K562 (cell line): ENCODE data around the gene KCP. TPM values are rescaled to one million over a fixed set of nuclear protein-coding genes. Genes with fewer than 3 reads are reported as not detected.

Source experiments
- BMI1 ChIP-seq: fragments of 150-350 bp; IDR thresholded peaks from 2 replicates; pipeline ENCODE4 v1.6.1; 2014; ENCODE audit warnings: low read length
- DDX20 ChIP-seq: fragments of 450-650 bp; IDR thresholded peaks from 2 replicates; pipeline ENCODE4 v1.6.1; 2016; ENCODE audit warnings: missing genetic modification characterization, low read depth, mild to moderate bottlenecking, missing compliant biosample characterization, moderate library complexity
- ERF ChIP-seq: fragments of 450-650 bp; formaldehyde crosslinking; IDR thresholded peaks from 2 replicates; pipeline ENCODE4 v1.4.0; 2020; ENCODE audit warnings: mild to moderate bottlenecking, mixed read lengths
- JUND ChIP-seq, 2 experiments: IDR thresholded peaks; 2 replicates in 1 of 2; 3 replicates in 1 of 2; pipeline ENCODE4 v1.6.1; 2011; ENCODE audit warnings: borderline replicate concordance in 2 of 2, low read depth in 2 of 2, low read length in 2 of 2, improper control_type of control experiment in 1 of 2, missing biosample characterization in 1 of 2, missing genetic modification characterization in 1 of 2, missing genetic modification reagents in 1 of 2
- MAFG ChIP-seq: fragments of 450-650 bp; conservative IDR thresholded peaks from 2 replicates; pipeline ENCODE4 v1.6.1; 2016; ENCODE audit warnings: missing genetic modification characterization, missing compliant biosample characterization
- POLR2AphosphoS2 ChIP-seq: IDR thresholded peaks from 2 replicates; pipeline ENCODE4 v1.6.1; 2012; ENCODE audit warnings: low read length, improper control_type of control experiment
- POLR3A ChIP-seq: IDR thresholded peaks from 2 replicates; pipeline ENCODE4 v1.6.1; 2011; ENCODE audit warnings: borderline replicate concordance, mild to moderate bottlenecking, moderate library complexity; ENCODE audit not compliant: insufficient read length, insufficient read depth; ENCODE audit errors: extremely low read depth
- RERE ChIP-seq: sonication (generic); formaldehyde crosslinking; IDR thresholded peaks from 2 replicates; pipeline ENCODE4 v1.8.0; 2023; ENCODE audit warnings: missing genetic modification reagents, mild to moderate bottlenecking, borderline replicate concordance
- SAP30 ChIP-seq: fragments of 200-600 bp; sonication (generic); IDR thresholded peaks from 2 replicates; pipeline ENCODE4 v1.6.1; 2012; ENCODE audit warnings: borderline replicate concordance, low read depth, mild to moderate bottlenecking, moderate library complexity, low read length, control low read depth, inconsistent platforms; ENCODE audit not compliant: insufficient read depth, poor library complexity, severe bottlenecking
- ZNF592 ChIP-seq: fragments of 450-650 bp; IDR thresholded peaks from 2 replicates; pipeline ENCODE4 v1.6.1; 2017; ENCODE audit warnings: antibody characterized with exemption, mild to moderate bottlenecking
- polyA plus RNA-seq, 8 experiments: library from polyadenylated mRNA; depleted of rRNA in 4 of 8; stranded (reverse) in 5 of 8; unstranded in 3 of 8; fragments of >200 nt; fragmentation: Nextera tagmentation in 2 of 8; fragmentation: Illumina TruSeq in 1 of 8; extraction: Ambion mirVana in 2 of 8; extraction: Trizol in 1 of 8; gene quantifications; 2 replicates each; pipeline versions ENCODE4 v1.2.1 to v1.2.3, GENCODE V29; 2011 to 2014; ENCODE audit warnings: inconsistent platforms in 1 of 8, missing spikeins in 1 of 8
- total RNA-seq, 7 experiments: library from RNA; depleted of rRNA in 6 of 7; stranded (reverse); fragments of >200 nt in 6 of 7; fragmentation: Illumina TruSeq in 2 of 7; extraction: Trizol in 2 of 7; gene quantifications; 2 replicates each; pipeline versions ENCODE4 v1.2.1 to v1.2.3, GENCODE V29; 2011 to 2021; ENCODE audit warnings: low replicate concordance in 1 of 7
- TF ChIP-seq, protein P1 (sequence below): sonication (generic); formaldehyde crosslinking; IDR thresholded peaks from 2 replicates; pipeline ENCODE4 v1.8.1; 2023; ENCODE audit warnings: mild to moderate bottlenecking, missing genetic modification reagents
- TF ChIP-seq, protein P2 (sequence below): fragments of 450-650 bp; formaldehyde crosslinking; IDR thresholded peaks from 2 replicates; pipeline ENCODE4 v1.4.0; 2022; ENCODE audit warnings: missing genetic modification characterization

KCP gene
- total and polyA plus RNA-seq, 9 of the 15 experiments (the other 6 are each of a cell fraction or from before 2014, with no cell fraction given), result 0.06 to 0.17 (median 0.12) TPM; not detected in 3

GRCh38 chr7:128859232-128860157 is 51.0 kb downstream of the KCP start (continued):
- TF ChIP-seq ZNF592 (no peak), BMI1 (no peak), POLR2AphosphoS2 (no peak), POLR3A (no peak), SAP30 (no peak), ERF (CRISPR knock-in tag) (no peak), JUND (IDR thresholded peaks at IDR 0.05; ENCODE audit: borderline replicate concordance, low read depth, low read length) (0 out of 2 replicates have a peak, but pooled peaks have one; percentile 4), JUND (tag; IDR thresholded peaks at IDR 0.05; ENCODE audit: borderline replicate concordance, low read depth, low read length) (no peak), RERE (CRISPR knock-in tag) (no peak), MAFG (tag) (peak; percentile 18; the same call in 1 of the 2 replicates), DDX20 (tag) (no peak)
- TF ChIP-seq, protein P1, sequence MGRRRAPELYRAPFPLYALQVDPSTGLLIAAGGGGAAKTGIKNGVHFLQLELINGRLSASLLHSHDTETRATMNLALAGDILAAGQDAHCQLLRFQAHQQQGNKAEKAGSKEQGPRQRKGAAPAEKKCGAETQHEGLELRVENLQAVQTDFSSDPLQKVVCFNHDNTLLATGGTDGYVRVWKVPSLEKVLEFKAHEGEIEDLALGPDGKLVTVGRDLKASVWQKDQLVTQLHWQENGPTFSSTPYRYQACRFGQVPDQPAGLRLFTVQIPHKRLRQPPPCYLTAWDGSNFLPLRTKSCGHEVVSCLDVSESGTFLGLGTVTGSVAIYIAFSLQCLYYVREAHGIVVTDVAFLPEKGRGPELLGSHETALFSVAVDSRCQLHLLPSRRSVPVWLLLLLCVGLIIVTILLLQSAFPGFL (CRISPR knock-in tag), result no peak
- TF ChIP-seq, protein P2, sequence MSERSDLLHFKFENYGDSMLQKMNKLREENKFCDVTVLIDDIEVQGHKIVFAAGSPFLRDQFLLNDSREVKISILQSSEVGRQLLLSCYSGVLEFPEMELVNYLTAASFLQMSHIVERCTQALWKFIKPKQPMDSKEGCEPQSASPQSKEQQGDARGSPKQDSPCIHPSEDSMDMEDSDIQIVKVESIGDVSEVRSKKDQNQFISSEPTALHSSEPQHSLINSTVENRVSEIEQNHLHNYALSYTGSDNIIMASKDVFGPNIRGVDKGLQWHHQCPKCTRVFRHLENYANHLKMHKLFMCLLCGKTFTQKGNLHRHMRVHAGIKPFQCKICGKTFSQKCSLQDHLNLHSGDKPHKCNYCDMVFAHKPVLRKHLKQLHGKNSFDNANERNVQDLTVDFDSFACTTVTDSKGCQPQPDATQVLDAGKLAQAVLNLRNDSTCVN (CRISPR knock-in tag), result no peak
